ENCODE data around the gene MDP1. TPM values are rescaled to one million over a fixed set of nuclear protein-coding genes. Genes with fewer than 3 reads are reported as not detected.

The MDP1 gene
- total and polyA plus RNA-seq, 2 of the 8 experiments (the other 6 are each of a cell fraction or from before 2014, with no cell fraction given) = 17.7 to 32.2 TPM

DNA sequence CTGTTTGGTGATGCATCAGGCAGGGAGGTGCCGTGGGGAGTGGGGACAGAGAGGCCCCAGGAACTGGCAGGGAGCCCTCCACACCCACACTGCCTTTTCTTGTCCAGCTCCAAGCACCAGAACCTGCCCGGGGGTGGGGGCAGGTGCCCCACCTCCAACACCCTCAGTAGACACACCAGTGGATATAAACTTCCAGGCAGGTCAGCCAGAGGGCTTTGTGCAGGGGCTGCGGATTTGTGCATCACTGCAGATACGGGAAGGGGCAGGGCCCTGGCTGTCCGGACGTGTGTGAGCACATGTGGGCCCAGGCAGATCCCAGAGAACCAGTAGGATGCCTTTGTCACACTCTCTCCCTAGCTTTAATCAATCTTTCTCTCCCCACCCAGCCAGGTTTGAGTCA lies 48.4 kb upstream of the MDP1 start:
- Histone ChIP-seq H2BK20ac (ENCODE audit: low read length) (no peak overlapping the region), H3K18ac (ENCODE audit: extremely low read depth, low read length) (no peak overlapping the region), H3K4me2 (ENCODE audit: insufficient read depth in 1 of 2, low read depth in 2 of 2, low read length in 2 of 2) (no peak overlapping the region), H4K91ac (replicated peaks; ENCODE audit: insufficient read length, low read length) (no peak overlapping the region), H3K27ac (ENCODE audit: low read depth, low read length) (no peak overlapping the region), H4K5ac (ENCODE audit: insufficient read length, low read depth, low read length) (no peak overlapping the region), H3K56ac (replicated peaks; ENCODE audit: insufficient read length, low read depth, low read length) (no peak overlapping the region), H3K4ac (replicated peaks; ENCODE audit: insufficient read length, low read depth, low read length) (no peak overlapping the region), H4K20me1 (replicated peaks in 1 of 2; ENCODE audit: control insufficient read depth in 1 of 2, insufficient read depth in 2 of 2, low read length in 2 of 2) (peaks cover 0 to 2% of the 10 kb centered on the region in 2 experiments), H2AFZ (ENCODE audit: low read length) (no peak overlapping the region), H3K4me1 (replicated peaks in 1 of 4; ENCODE audit: control insufficient read depth in 3 of 4, insufficient read depth in 4 of 4, low read length in 3 of 4) (peaks cover 0 to 2% (median 0%) of the 10 kb centered on the region in 4 experiments; a peak in 1 of 7 replicates), H3K36me3 (ENCODE audit: control insufficient read depth in 2 of 4, insufficient read depth in 4 of 4, low read length in 3 of 4) (no peaks in the 10 kb centered on the region; a peak in 3 of 8 replicates), H2BK120ac (replicated peaks; ENCODE audit: low read depth, low read length) (no peak overlapping the region), H4K8ac (ENCODE audit: extremely low read depth, insufficient read depth, low read length) (peak overlapping the region; percentile 21; the same call in 1 of the 2 replicates), H3K14ac (ENCODE audit: insufficient read length) (no peak overlapping the region), H3K79me1 (ENCODE audit: low read depth, low read length) (no peaks in the 10 kb centered on the region), H3K9ac (replicated peaks in 1 of 4; ENCODE audit: extremely low read depth in 1 of 4, low read depth in 3 of 4, low read length in 3 of 4) (no peak overlapping the region), H2BK12ac (ENCODE audit: low read depth, low read length) (no peak overlapping the region), H2BK5ac (ENCODE audit: low read depth, low read length) (no peak overlapping the region), H3K79me2 (ENCODE audit: control insufficient read depth in 1 of 2, insufficient read depth in 2 of 2, low read length in 2 of 2) (no peaks in the 10 kb centered on the region), H3K23ac (ENCODE audit: insufficient read length) (no peak overlapping the region), H2BK15ac (ENCODE audit: low read length) (no peak overlapping the region), H3K27me3 (replicated peaks in 1 of 4; ENCODE audit: control insufficient read depth in 3 of 4, extremely low read depth in 1 of 4, insufficient read depth in 3 of 4, low read length in 3 of 4) (no peaks in the 10 kb centered on the region), H2AK5ac (ENCODE audit: low read depth, low read length) (no peak overlapping the region), H3K4me3 (ENCODE audit: extremely low read depth in 1 of 4, insufficient read depth in 2 of 4, low read depth in 3 of 4, low read length in 4 of 4) (no peak overlapping the region), H3K9me3 (ENCODE audit: insufficient read depth in 2 of 2, low read depth in 1 of 2, low read length in 1 of 2) (no peaks in the 10 kb centered on the region), H3K23me2 (ENCODE audit: low read depth, low read length) (0 out of 2 replicates have a peak, but pooled peaks cover 1% of the 10 kb centered on the region)
- 88% methylated on average over 6 of the region's 6 CpGs; no CpG with 5 or more reads in 1 of the 2 experiments for WGBS, 2 experiments (ENCODE audit: extremely low coverage in 1 of 2, insufficient coverage in 1 of 2, insufficient read length in 1 of 2, insufficient replicate concordance in 2 of 2, low coverage in 1 of 2, low lambda C conversion rate in 2 of 2, missing lambda C conversion rate in 1 of 2)
- FAIRE-seq (no peak), DNase-seq (ENCODE audit: low read depth in 1 of 2, low spot score in 2 of 2) (no peak)
- POLR2A ChIA-PET (ENCODE audit: partially characterized antibody) = interaction anchor here (1.2 to 2.4 kb wide), 4 partner anchors 12 to 43 kb away, joined by 4 to 7 read pairs (median 5); partner anchors contain the start of genes CIDEB and TINF2
- CTCF ChIA-PET (ENCODE audit: partially characterized antibody) = interaction anchor here (0.9 to 6.2 kb wide), 5 partner anchors 8 to 33 kb away, joined by 3 to 30 read pairs (median 9); partner anchors contain the start of gene TINF2
- TF ChIP-seq EGR1 (IDR thresholded peaks at IDR 0.05; ENCODE audit: borderline replicate concordance, low read depth, low read length) (no peak), RXRA (IDR thresholded peaks at IDR 0.05; ENCODE audit: insufficient read depth, low read depth, low read length) (no peak), JUND (IDR thresholded peaks at IDR 0.05; ENCODE audit: low read length) (no peak), HDAC2 (IDR thresholded peaks at IDR 0.05; ENCODE audit: borderline replicate concordance in 1 of 2, low read depth in 2 of 2, low read length in 2 of 2) (no peak), GTF2F1 (IDR thresholded peaks at IDR 0.05; ENCODE audit: borderline replicate concordance, low read depth, low read length) (no peak), CTBP2 (IDR thresholded peaks at IDR 0.05; ENCODE audit: borderline replicate concordance, insufficient read depth, insufficient read length, low read length) (no peak), RNF2 (IDR thresholded peaks at IDR 0.05; ENCODE audit: borderline replicate concordance, low read depth, low read length, missing control alignments, poor library complexity, severe bottlenecking) (no peak), ZNF274 (IDR thresholded peaks at IDR 0.05; ENCODE audit: borderline replicate concordance, extremely low read depth, low read length) (no peak), CEBPB (IDR thresholded peaks at IDR 0.05; ENCODE audit: low read depth, low read length) (no peak), BCL11A (IDR thresholded peaks at IDR 0.05; ENCODE audit: low read depth in 2 of 2, low read length in 2 of 2) (no peak), TBP (IDR thresholded peaks at IDR 0.05; ENCODE audit: low read depth, low read length) (no peak)
- TF ChIP-seq, protein P1, sequence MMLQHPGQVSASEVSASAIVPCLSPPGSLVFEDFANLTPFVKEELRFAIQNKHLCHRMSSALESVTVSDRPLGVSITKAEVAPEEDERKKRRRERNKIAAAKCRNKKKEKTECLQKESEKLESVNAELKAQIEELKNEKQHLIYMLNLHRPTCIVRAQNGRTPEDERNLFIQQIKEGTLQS (IDR thresholded peaks at IDR 0.05; ENCODE audit: insufficient read depth, low read depth, low read length) = no peak

All from H1 (cell line).